ENCODE measurements around the gene TACC3.

DNA sequence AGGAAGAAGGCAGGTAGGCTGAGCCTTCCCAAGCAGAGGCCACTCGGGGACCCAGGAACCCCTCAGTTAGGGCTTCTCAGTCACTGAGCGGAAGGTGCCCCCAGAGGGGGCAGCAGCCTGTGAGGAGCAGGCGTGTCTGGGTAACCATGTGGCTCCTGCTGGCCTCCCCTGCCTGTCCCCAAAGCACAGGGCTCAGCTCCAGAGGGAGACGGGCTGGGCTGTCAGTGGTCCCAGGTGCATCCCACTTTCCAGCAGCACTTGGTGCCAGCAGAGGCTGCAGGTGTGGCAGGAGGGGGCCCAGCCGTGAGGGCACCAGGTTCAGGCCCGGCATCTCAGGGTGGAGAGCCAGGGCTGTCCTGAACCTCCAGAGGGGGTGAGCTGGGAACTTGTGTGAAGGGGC is 22.7 kb downstream of the TACC3 start:
- TF ChIP-seq, protein P1, sequence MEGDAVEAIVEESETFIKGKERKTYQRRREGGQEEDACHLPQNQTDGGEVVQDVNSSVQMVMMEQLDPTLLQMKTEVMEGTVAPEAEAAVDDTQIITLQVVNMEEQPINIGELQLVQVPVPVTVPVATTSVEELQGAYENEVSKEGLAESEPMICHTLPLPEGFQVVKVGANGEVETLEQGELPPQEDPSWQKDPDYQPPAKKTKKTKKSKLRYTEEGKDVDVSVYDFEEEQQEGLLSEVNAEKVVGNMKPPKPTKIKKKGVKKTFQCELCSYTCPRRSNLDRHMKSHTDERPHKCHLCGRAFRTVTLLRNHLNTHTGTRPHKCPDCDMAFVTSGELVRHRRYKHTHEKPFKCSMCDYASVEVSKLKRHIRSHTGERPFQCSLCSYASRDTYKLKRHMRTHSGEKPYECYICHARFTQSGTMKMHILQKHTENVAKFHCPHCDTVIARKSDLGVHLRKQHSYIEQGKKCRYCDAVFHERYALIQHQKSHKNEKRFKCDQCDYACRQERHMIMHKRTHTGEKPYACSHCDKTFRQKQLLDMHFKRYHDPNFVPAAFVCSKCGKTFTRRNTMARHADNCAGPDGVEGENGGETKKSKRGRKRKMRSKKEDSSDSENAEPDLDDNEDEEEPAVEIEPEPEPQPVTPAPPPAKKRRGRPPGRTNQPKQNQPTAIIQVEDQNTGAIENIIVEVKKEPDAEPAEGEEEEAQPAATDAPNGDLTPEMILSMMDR (conservative IDR thresholded peaks at IDR 0.05; ENCODE audit: low read depth, low read length) = no peak
- no peak for TF ChIP-seq EZH2 (IDR thresholded peaks at IDR 0.05; ENCODE audit: low read length, unreplicated experiment)

All from PC-3 (cell line).